ENCODE results near the gene PRKCA.

The PRKCA gene

DNA sequence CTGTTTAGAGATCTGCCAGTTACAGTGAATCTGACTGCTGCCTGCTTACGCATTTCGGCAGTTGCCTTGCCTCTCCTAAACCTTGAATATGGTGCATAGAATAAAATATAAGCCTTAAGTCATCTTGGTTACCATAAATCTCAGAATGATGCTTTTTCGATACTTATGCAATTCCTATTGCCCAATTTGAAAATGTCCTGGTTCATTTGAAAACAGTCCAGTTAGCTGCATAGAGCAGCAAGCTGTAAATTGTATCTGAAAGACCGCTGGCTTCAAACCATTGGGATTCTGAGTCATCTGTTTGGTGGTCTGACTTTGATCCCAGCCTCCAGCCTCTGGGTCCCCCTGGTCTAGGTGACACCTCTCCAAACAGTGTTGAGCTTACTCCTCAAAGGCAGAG, 2.7 kb upstream of the PRKCA start:
- no peaks in the 10 kb centered on the region for H3K36me3 ChIP-seq (ENCODE audit: insufficient read depth, low read length)
- H3K9ac ChIP-seq (ENCODE audit: insufficient read length) = no peak overlapping the region
- TF ChIP-seq POLR2AphosphoS5 (IDR thresholded peaks at IDR 0.05; ENCODE audit: borderline replicate concordance, low read depth, low read length) = no peak
- TF ChIP-seq EZH2 (IDR thresholded peaks at IDR 0.05) = no peak
- no peak for TF ChIP-seq FOXP2 (optimal IDR thresholded peaks at IDR 0.05; ENCODE audit: control extremely low read depth, extremely low read length, insufficient read depth)
- no peak for DNase-seq (ENCODE audit: low read depth, low spot score)
- H3K4me3 ChIP-seq = no peak overlapping the region
- no peaks in the 10 kb centered on the region for H3K9me3 ChIP-seq (ENCODE audit: low read depth, low read length)
- no peak overlapping the region for H3K27ac ChIP-seq

DNA sequence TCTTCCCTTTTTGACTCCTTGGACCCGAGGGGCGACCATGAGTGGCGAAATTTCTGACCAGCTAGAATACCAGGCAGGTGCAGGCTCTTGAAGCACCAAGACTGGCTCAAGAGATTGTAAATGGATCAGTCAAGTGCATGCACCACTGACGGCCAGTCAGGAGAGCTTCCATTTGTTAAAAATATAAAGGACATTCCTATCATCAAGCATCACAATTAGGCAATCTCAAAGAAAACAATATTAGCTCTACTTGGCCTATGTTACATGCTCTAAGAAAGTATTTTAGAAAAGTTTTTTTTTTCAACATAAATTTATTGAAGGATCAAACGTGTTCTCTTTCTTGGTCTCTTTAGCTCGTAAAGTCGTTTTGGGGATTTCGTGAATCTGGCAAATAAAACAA, 1.5 kb upstream of the PRKCA start:
- Histone ChIP-seq H3K27ac (no peak overlapping the region), H3K9me3 (ENCODE audit: low read depth, low read length) (no peaks in the 10 kb centered on the region), H3K4me3 (no peak overlapping the region), H3K36me3 (ENCODE audit: insufficient read depth, low read length) (no peaks in the 10 kb centered on the region), H3K9ac (ENCODE audit: insufficient read length) (no peak overlapping the region)
- no peak for DNase-seq (ENCODE audit: low read depth, low spot score)
- no peak for TF ChIP-seq FOXP2 (optimal IDR thresholded peaks at IDR 0.05; ENCODE audit: control extremely low read depth, extremely low read length, insufficient read depth)
- TF ChIP-seq POLR2AphosphoS5 (IDR thresholded peaks at IDR 0.05; ENCODE audit: borderline replicate concordance, low read depth, low read length) = no peak
- no peak for TF ChIP-seq EZH2 (IDR thresholded peaks at IDR 0.05)

DNA sequence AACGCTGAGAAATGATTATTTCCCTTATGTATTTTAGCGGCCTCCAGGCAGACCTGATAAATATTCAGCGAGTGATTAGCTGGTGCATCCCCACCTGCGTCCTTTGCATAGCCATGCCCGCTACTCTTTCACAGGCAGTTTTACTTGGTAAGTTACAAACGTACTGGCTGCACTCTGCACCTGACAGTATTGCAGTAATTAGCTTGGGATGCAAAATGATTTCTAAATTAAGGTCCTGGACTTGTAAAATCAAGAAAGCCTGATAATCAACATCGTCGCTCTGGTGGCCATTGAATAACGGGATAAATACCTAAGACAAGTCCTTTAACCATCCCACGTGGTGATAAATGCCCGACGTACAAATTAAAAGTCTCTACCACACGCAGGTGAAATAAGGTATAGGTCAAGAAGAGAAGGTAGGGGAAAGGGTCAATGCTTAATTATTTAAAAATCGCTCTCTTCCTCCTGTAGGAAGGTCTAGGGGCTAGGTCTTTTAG, 998 bp upstream of the PRKCA start:
- Histone ChIP-seq H3K9me3 (ENCODE audit: low read depth, low read length) (no peaks in the 10 kb centered on the region), H3K36me3 (ENCODE audit: insufficient read depth, low read length) (no peaks in the 10 kb centered on the region), H3K4me3 (peak overlapping the region; percentile 86), H3K27ac (no peak overlapping the region), H3K9ac (ENCODE audit: insufficient read length) (no peak overlapping the region)
- DNase-seq (ENCODE audit: low read depth, low spot score) = no peak
- no peak for TF ChIP-seq EZH2 (IDR thresholded peaks at IDR 0.05)
- TF ChIP-seq POLR2AphosphoS5 (IDR thresholded peaks at IDR 0.05; ENCODE audit: borderline replicate concordance, low read depth, low read length) = no peak
- no peak for TF ChIP-seq FOXP2 (optimal IDR thresholded peaks at IDR 0.05; ENCODE audit: control extremely low read depth, extremely low read length, insufficient read depth)

DNA sequence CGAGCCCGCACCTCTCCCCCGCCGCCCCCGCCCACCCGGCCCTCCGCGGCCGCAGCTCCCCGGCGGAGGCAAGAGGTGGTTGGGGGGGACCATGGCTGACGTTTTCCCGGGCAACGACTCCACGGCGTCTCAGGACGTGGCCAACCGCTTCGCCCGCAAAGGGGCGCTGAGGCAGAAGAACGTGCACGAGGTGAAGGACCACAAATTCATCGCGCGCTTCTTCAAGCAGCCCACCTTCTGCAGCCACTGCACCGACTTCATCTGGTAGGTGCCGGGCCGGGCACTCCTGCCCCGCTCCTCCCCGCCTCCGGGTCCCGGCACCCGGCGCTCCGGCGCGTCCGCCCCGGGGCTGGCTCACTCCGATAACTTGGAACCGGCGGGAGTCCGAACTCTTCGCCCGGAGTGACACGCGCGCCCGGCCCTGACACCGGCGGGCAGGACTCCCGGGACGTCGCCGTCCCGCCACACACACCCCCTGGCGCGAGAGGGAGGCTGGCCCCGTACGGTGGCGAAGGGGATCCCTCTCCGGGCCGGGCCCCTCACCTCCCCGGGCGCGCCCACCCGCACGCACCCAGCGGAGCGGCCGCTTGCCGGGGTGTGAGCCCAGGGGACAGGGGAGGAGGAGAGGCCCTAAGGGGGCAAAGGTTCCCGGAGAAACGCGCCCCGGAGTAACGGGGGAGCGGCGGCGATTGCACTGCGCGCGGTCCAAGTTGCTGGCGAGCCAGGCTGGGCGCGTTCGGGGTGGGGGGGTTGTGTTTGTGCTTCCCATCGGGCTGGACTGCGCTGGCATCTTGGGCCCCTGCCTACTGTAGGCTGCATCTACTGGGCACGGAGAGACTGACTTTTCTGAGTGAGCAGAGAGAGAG, 581 bp downstream of the PRKCA start:
- no peak for DNase-seq (ENCODE audit: low read depth, low spot score)
- Histone ChIP-seq H3K9me3 (ENCODE audit: low read depth, low read length) (no peaks in the 10 kb centered on the region), H3K27ac (no peak overlapping the region), H3K9ac (ENCODE audit: insufficient read length) (no peak overlapping the region), H3K36me3 (ENCODE audit: insufficient read depth, low read length) (no peaks in the 10 kb centered on the region), H3K4me3 (peak overlapping the region; percentile 83)
- no peak for TF ChIP-seq FOXP2 (optimal IDR thresholded peaks at IDR 0.05; ENCODE audit: control extremely low read depth, extremely low read length, insufficient read depth)
- no peak for TF ChIP-seq EZH2 (IDR thresholded peaks at IDR 0.05)
- no peak for TF ChIP-seq POLR2AphosphoS5 (IDR thresholded peaks at IDR 0.05; ENCODE audit: borderline replicate concordance, low read depth, low read length)

- no peak overlapping the region for H3K27ac ChIP-seq
- no peaks in the 10 kb centered on the region for H3K9me3 ChIP-seq (ENCODE audit: low read depth, low read length)
- H3K36me3 ChIP-seq (ENCODE audit: insufficient read depth, low read length) = no peaks in the 10 kb centered on the region
- no peak overlapping the region for H3K9ac ChIP-seq (ENCODE audit: insufficient read length)
- no peak for TF ChIP-seq FOXP2 (optimal IDR thresholded peaks at IDR 0.05; ENCODE audit: control extremely low read depth, extremely low read length, insufficient read depth)
- no peak for TF ChIP-seq POLR2AphosphoS5 (IDR thresholded peaks at IDR 0.05; ENCODE audit: borderline replicate concordance, low read depth, low read length)
- TF ChIP-seq EZH2 (IDR thresholded peaks at IDR 0.05) = no peak
- DNase-seq (ENCODE audit: low read depth, low spot score) = no peak
- H3K4me3 ChIP-seq = peak overlapping the region; percentile 19; the same call in 1 of the 2 replicates
These were observed 2.1 kb downstream of the PRKCA start for GRCh38 chr17:66304304-66305174.

GRCh38 chr17:66306446-66306845, 4.0 kb downstream of the PRKCA start:
- no peak for DNase-seq (ENCODE audit: low read depth, low spot score)
- Histone ChIP-seq H3K4me3 (no peak overlapping the region), H3K9me3 (ENCODE audit: low read depth, low read length) (no peaks in the 10 kb centered on the region), H3K36me3 (ENCODE audit: insufficient read depth, low read length) (no peaks in the 10 kb centered on the region), H3K9ac (ENCODE audit: insufficient read length) (no peak overlapping the region), H3K27ac (no peak overlapping the region)
- no peak for TF ChIP-seq POLR2AphosphoS5 (IDR thresholded peaks at IDR 0.05; ENCODE audit: borderline replicate concordance, low read depth, low read length)

- Histone ChIP-seq H3K27ac (no peak overlapping the region), H3K36me3 (ENCODE audit: insufficient read depth, low read length) (no peaks in the 10 kb centered on the region), H3K9me3 (ENCODE audit: low read depth, low read length) (no peaks in the 10 kb centered on the region), H3K9ac (ENCODE audit: insufficient read length) (no peak overlapping the region), H3K4me3 (no peak overlapping the region)
- TF ChIP-seq POLR2AphosphoS5 (IDR thresholded peaks at IDR 0.05; ENCODE audit: borderline replicate concordance, low read depth, low read length) (no peak), EZH2 (IDR thresholded peaks at IDR 0.05) (no peak), FOXP2 (optimal IDR thresholded peaks at IDR 0.05; ENCODE audit: control extremely low read depth, extremely low read length, insufficient read depth) (no peak)
- DNase-seq (ENCODE audit: low read depth, low spot score) = no peak
These were observed 4.8 kb downstream of the PRKCA start for GRCh38 chr17:66307257-66307656.

- no peak overlapping the region for H3K4me3 ChIP-seq
- no peaks in the 10 kb centered on the region for H3K9me3 ChIP-seq (ENCODE audit: low read depth, low read length)
- no peaks in the 10 kb centered on the region for H3K36me3 ChIP-seq (ENCODE audit: insufficient read depth, low read length)
- no peak overlapping the region for H3K27ac ChIP-seq
- no peak for TF ChIP-seq FOXP2 (optimal IDR thresholded peaks at IDR 0.05; ENCODE audit: control extremely low read depth, extremely low read length, insufficient read depth)
- TF ChIP-seq EZH2 (IDR thresholded peaks at IDR 0.05) = no peak
- no peak for TF ChIP-seq POLR2AphosphoS5 (IDR thresholded peaks at IDR 0.05; ENCODE audit: borderline replicate concordance, low read depth, low read length)
- H3K9ac ChIP-seq (ENCODE audit: insufficient read length) = no peak overlapping the region
- DNase-seq (ENCODE audit: low read depth, low spot score) = no peak
These were observed 6.4 kb downstream of the PRKCA start for GRCh38 chr17:66308856-66309255.

Data from SK-N-MC (cell line).